CD14-positive monocyte (primary cell): ENCODE data around the gene ATF6B. TPM values are rescaled to one million over a fixed set of nuclear protein-coding genes. Genes with fewer than 3 reads are reported as not detected.

ENCODE experiments used
- DNase-seq, 3 donors: peaks; one replicate each; pipeline ENCODE4 v3.0.0-alpha.2; 2011 to 2022
- H2AFZ ChIP-seq: 2 replicates; pipeline ENCODE4 v1.6.0; 2012; ENCODE audit warnings: mild to moderate bottlenecking, low read depth, low read length, inconsistent platforms; ENCODE audit not compliant: insufficient read depth, poor library complexity, severe bottlenecking
- H3K27ac ChIP-seq, 2 donors: 1 replicate in 1 of 2; 2 replicates in 1 of 2; pipeline ENCODE4 v1.5.1; 2012 to 2013; ENCODE audit warnings: low read length in 2 of 2, control low read depth in 1 of 2, inconsistent platforms in 1 of 2, low read depth in 1 of 2, mild to moderate bottlenecking in 1 of 2
- H3K27me3 ChIP-seq, 2 donors: one replicate each; pipeline versions ENCODE4 v1.6.0 to v1.6.1; 2011 to 2013; ENCODE audit warnings: low read length in 2 of 2; ENCODE audit not compliant: control insufficient read depth in 2 of 2, insufficient read depth in 2 of 2
- H3K36me3 ChIP-seq, 2 donors: replicated peaks in 1 of 2; 1 replicate in 1 of 2; 2 replicates in 1 of 2; pipeline versions ENCODE4 v1.5.1 to v1.6.1; 2012 to 2013; ENCODE audit warnings: low read length in 2 of 2, control low read depth in 1 of 2, inconsistent platforms in 1 of 2, mild to moderate bottlenecking in 1 of 2; ENCODE audit not compliant: insufficient read depth in 2 of 2, control insufficient read depth in 1 of 2
- H3K4me1 ChIP-seq, 2 donors: 1 replicate in 1 of 2; 2 replicates in 1 of 2; pipeline versions ENCODE4 v1.5.1 to v1.6.1; 2012 to 2013; ENCODE audit warnings: low read length in 2 of 2, control low read depth in 1 of 2, inconsistent platforms in 1 of 2, mild to moderate bottlenecking in 1 of 2, moderate library complexity in 1 of 2; ENCODE audit not compliant: insufficient read depth in 2 of 2, control insufficient read depth in 1 of 2
- H3K4me2 ChIP-seq: replicated peaks from 2 replicates; pipeline ENCODE3; 2012; ENCODE audit warnings: low read length, moderate library complexity, mild to moderate bottlenecking; ENCODE audit not compliant: poor library complexity, severe bottlenecking; ENCODE audit errors: extremely low read depth
- H3K4me3 ChIP-seq, 3 experiments: fragments of 200-600 bp in 1 of 3; sonication (generic) in 1 of 3; replicated peaks in 1 of 3; 1 replicate in 2 of 3; 2 replicates in 1 of 3; pipeline ENCODE4 v1.5.1; 2011 to 2013; ENCODE audit warnings: low read length in 3 of 3, mild to moderate bottlenecking in 3 of 3, control low read depth in 2 of 3, low read depth in 2 of 3, inconsistent platforms in 1 of 3, moderate library complexity in 1 of 3
- H3K79me2 ChIP-seq: 2 replicates; pipeline ENCODE4 v1.6.0; 2012; ENCODE audit warnings: mild to moderate bottlenecking, control low read depth, inconsistent platforms, low read length, moderate library complexity; ENCODE audit not compliant: insufficient read depth
- H3K9ac ChIP-seq: 2 replicates; pipeline ENCODE4 v1.6.0; 2017; ENCODE audit warnings: low read length, mild to moderate bottlenecking; ENCODE audit not compliant: insufficient read depth, poor library complexity, severe bottlenecking
- H3K9me3 ChIP-seq, 2 donors: replicated peaks in 1 of 2; 1 replicate in 1 of 2; 2 replicates in 1 of 2; pipeline versions ENCODE4 v1.5.1 to v1.6.1; 2012 to 2013; ENCODE audit warnings: low read length in 2 of 2, control low read depth in 1 of 2; ENCODE audit not compliant: control insufficient read depth in 1 of 2, insufficient read depth in 1 of 2
- H4K20me1 ChIP-seq: 2 replicates; pipeline ENCODE4 v1.6.0; 2012; ENCODE audit warnings: mild to moderate bottlenecking, low read length, control low read depth, moderate library complexity; ENCODE audit not compliant: insufficient read depth
- H3K27ac Mint-ChIP-seq, 7 donors: one replicate each; pipeline ENCODE4 v1.8.0; 2020; ENCODE audit warnings: mild to moderate bottlenecking in 7 of 7, mixed read lengths in 7 of 7, moderate library complexity in 6 of 7, inconsistent platforms in 2 of 7
- H3K27me3 Mint-ChIP-seq, 3 donors: one replicate each; pipeline ENCODE4 v1.8.0; 2021 to 2022; ENCODE audit warnings: low read depth in 3 of 3, mild to moderate bottlenecking in 3 of 3, mixed read lengths in 3 of 3, moderate library complexity in 3 of 3, inconsistent platforms in 1 of 3
- H3K36me3 Mint-ChIP-seq, 2 donors: one replicate each; pipeline ENCODE4 v1.8.0; 2020; ENCODE audit warnings: mixed read lengths in 2 of 2, inconsistent platforms in 1 of 2, mild to moderate bottlenecking in 1 of 2
- H3K4me1 Mint-ChIP-seq: one replicate; pipeline ENCODE4 v1.8.0; 2020; ENCODE audit warnings: mild to moderate bottlenecking, mixed read lengths
- H3K4me3 Mint-ChIP-seq, 2 donors: one replicate each; pipeline ENCODE4 v1.8.0; 2020; ENCODE audit warnings: mild to moderate bottlenecking in 2 of 2, mixed read lengths in 2 of 2, moderate library complexity in 1 of 2
- H3K9me3 Mint-ChIP-seq, 7 donors: one replicate each; pipeline ENCODE4 v1.8.0; 2020 to 2022; ENCODE audit warnings: mixed read lengths in 7 of 7, mild to moderate bottlenecking in 6 of 7, moderate library complexity in 6 of 7, inconsistent platforms in 2 of 7
- CTCF ChIP-seq: fragments of 200-600 bp; IDR thresholded peaks from one replicate; pipeline ENCODE4 v1.8.0; 2022; ENCODE audit warnings: antibody characterized with exemption, mild to moderate bottlenecking
- WGBS: methylation state at CpG from one replicate; pipeline ENCODE4 v1.1.5; 2013; ENCODE audit warnings: missing lambda C conversion rate; ENCODE audit not compliant: insufficient coverage; 5-methylcytosine and 5-hydroxymethylcytosine counted together
- intact Hi-C, 2 donors: fragments of 100-400 bp; cut with micrococcal nuclease; formaldehyde crosslinking; loops; one replicate each; pipeline versions ENCODE4 v1.15.0 to v1.15.1; 2023
- polyA plus RNA-seq, 3 donors: library from polyadenylated mRNA; depleted of rRNA in 1 of 3; unstranded in 2 of 3; stranded (reverse) in 1 of 3; fragments of 300-500 nt in 2 of 3; fragments of >200 nt in 1 of 3; fragmentation: Illumina TruSeq in 2 of 3; gene quantifications; 1 replicate in 2 of 3; 2 replicates in 1 of 3; pipeline ENCODE4 v1.2.3, GENCODE V29; 2012 to 2021

The ATF6B gene
- polyA plus RNA-seq, 3 donors = 15.7 to 147 (median 17.8) TPM

GRCh38 chr6:32112431-32112980, 15.5 kb downstream of the ATF6B start:
- Histone ChIP-seq H3K36me3 (peaks cover 25 to 38% of the 10 kb centered on the region in 2 donors), H2AFZ (no peak overlapping the region), H4K20me1 (peaks cover 15% of the 10 kb centered on the region), H3K4me1 (no peaks in the 10 kb centered on the region), H3K9me3 (no peaks in the 10 kb centered on the region), H3K4me2 (no peak overlapping the region), H3K27me3 (peaks cover 3 to 21% of the 10 kb centered on the region in 2 donors), H3K27ac (no peak overlapping the region), H3K9ac (no peak overlapping the region), H3K79me2 (no peaks in the 10 kb centered on the region), H3K4me3 (no peak overlapping the region)
- Mint-ChIP-seq H3K9me3 (peaks cover 0 to 2% (median 0%) of the 10 kb centered on the region in 7 donors), H3K4me3 (no peak overlapping the region), H3K27me3 (peaks cover 22 to 28% (median 25%) of the 10 kb centered on the region in 3 donors), H3K4me1 (peaks cover 8% of the 10 kb centered on the region), H3K36me3 (peaks cover 45 to 49% of the 10 kb centered on the region in 2 donors), H3K27ac (peak overlapping the region in 3 of 7 donors; percentile 6 to 51 (median 43))
- 93% methylated on average over 6 of the region's 9 CpGs for WGBS
- DNase-seq = no peak
- TF ChIP-seq CTCF = no peak
- intact Hi-C loops = no loop called here

DNA sequence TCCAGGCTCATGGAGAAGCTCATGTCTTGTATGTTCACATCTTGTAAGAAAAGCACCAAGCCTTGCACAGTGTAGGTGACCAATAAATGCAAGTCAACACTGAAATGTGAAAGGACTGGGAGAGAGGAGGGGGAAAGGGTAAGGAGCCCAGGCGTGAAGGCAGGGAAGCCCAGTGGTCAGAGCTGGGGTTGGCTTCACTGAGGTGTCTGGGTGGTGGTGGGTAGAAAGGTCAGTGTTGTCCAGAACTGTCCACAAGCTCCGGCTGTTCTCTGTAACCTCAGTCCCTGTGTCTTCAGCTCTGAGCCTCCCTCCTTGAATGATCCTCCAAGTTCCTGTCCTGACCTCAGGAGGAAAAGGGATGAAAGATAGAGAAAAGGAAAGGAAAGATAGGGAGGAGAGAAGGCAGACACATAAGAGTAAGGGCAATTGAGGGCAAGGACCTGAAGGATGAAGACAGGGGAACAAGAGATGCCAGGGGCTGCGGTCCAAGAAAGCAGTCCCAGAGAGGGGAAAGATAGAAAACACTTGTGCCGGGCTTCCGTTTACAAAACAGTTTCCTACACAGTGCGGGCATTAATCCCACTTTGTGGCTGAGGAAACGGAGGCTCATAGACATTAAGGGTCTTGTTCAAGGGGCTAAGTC, 16.5 kb downstream of the ATF6B start:
- Histone ChIP-seq H3K4me2 (no peak overlapping the region), H3K27me3 (peaks cover 3 to 21% of the 10 kb centered on the region in 2 donors), H3K4me3 (no peak overlapping the region), H2AFZ (no peak overlapping the region), H3K9ac (no peak overlapping the region), H3K79me2 (no peaks in the 10 kb centered on the region), H3K27ac (no peak overlapping the region), H3K36me3 (peaks cover 15 to 28% of the 10 kb centered on the region in 2 donors), H3K4me1 (no peaks in the 10 kb centered on the region), H4K20me1 (peaks cover 14% of the 10 kb centered on the region), H3K9me3 (no peaks in the 10 kb centered on the region)
- intact Hi-C loops = no loop called here
- Mint-ChIP-seq H3K4me1 (peaks cover 8% of the 10 kb centered on the region), H3K9me3 (peaks cover 0 to 2% (median 0%) of the 10 kb centered on the region in 7 donors), H3K4me3 (no peak overlapping the region), H3K27me3 (peaks cover 24 to 36% (median 31%) of the 10 kb centered on the region in 3 donors), H3K27ac (peak overlapping the region in 2 of 7 donors; percentile 48 to 57), H3K36me3 (peaks cover 36 to 39% of the 10 kb centered on the region in 2 donors)
- no peak for DNase-seq
- WGBS = 100% methylated on average over 2 of the region's 7 CpGs
- no peak for TF ChIP-seq CTCF
